GM23338 (cell line): ENCODE results near the gene TSHZ2. TPM values are rescaled to one million over a fixed set of nuclear protein-coding genes. Genes with fewer than 3 reads are reported as not detected.

Source experiments
- ATAC-seq: fragments of 200-7000 bp; cut with Tn5 transposase; 3 replicates; pipeline ENCODE4 v1.9.1; 2020
- DNase-seq: peaks from one replicate; pipeline ENCODE4 v3.0.0-alpha.2; 2015; ENCODE audit warnings: low spot score
- H2AFZ ChIP-seq: fragments of 200-600 bp; sonication (generic); 2 replicates; pipeline ENCODE4 v1.8.0; 2016; ENCODE audit warnings: antibody characterized with exemption, mild to moderate bottlenecking, moderate library complexity
- H3F3A ChIP-seq: fragments of 200-600 bp; sonication (generic); replicated peaks from 2 replicates; pipeline ENCODE4 v1.8.0; 2017; ENCODE audit warnings: antibody characterized with exemption, mixed run types, low read depth
- H3K27ac ChIP-seq: fragments of 200-600 bp; sonication (generic); 2 replicates; pipeline ENCODE4 v1.6.1; 2016; ENCODE audit warnings: low read depth
- H3K27me3 ChIP-seq: fragments of 200-600 bp; sonication (generic); 2 replicates; pipeline ENCODE4 v1.8.0; 2016; ENCODE audit warnings: mild to moderate bottlenecking, mixed run types, moderate library complexity; ENCODE audit not compliant: insufficient read depth
- H3K36me3 ChIP-seq: fragments of 200-600 bp; sonication (generic); 2 replicates; pipeline ENCODE4 v1.8.0; 2016; ENCODE audit warnings: mild to moderate bottlenecking; ENCODE audit not compliant: insufficient read depth
- H3K4me1 ChIP-seq: fragments of 200-600 bp; sonication (generic); 2 replicates; pipeline ENCODE4 v1.8.0; 2016; ENCODE audit warnings: mild to moderate bottlenecking, moderate library complexity; ENCODE audit not compliant: insufficient read depth
- H3K4me2 ChIP-seq: fragments of 200-600 bp; sonication (generic); 2 replicates; pipeline ENCODE4 v1.7.1; 2017; ENCODE audit warnings: mixed run types
- H3K4me3 ChIP-seq: fragments of 200-600 bp; sonication (generic); 2 replicates; pipeline ENCODE4 v1.6.1; 2016; ENCODE audit warnings: mixed run types
- H3K79me2 ChIP-seq: fragments of 200-600 bp; sonication (generic); replicated peaks from 2 replicates; pipeline ENCODE4 v1.8.0; 2017; ENCODE audit warnings: mild to moderate bottlenecking; ENCODE audit not compliant: insufficient read depth
- H3K9me2 ChIP-seq: fragments of 200-600 bp; sonication (generic); 2 replicates; pipeline ENCODE4 v1.8.0; 2017; ENCODE audit not compliant: insufficient read depth
- H4K20me1 ChIP-seq: fragments of 200-600 bp; sonication (generic); replicated peaks from 2 replicates; pipeline ENCODE4 v1.8.0; 2017; ENCODE audit warnings: mild to moderate bottlenecking; ENCODE audit not compliant: insufficient read depth
- H3K27ac Mint-ChIP-seq: 2 replicates; pipeline ENCODE4 v1.8.0; 2020; ENCODE audit warnings: inconsistent platforms, mild to moderate bottlenecking, moderate library complexity, mixed read lengths
- H3K27me3 Mint-ChIP-seq: 3 replicates; pipeline ENCODE4 v1.8.0; 2022; ENCODE audit warnings: low read depth, mild to moderate bottlenecking, moderate library complexity, mixed read lengths, inconsistent platforms; ENCODE audit not compliant: insufficient read depth, poor library complexity
- H3K36me3 Mint-ChIP-seq: 3 replicates; pipeline ENCODE4 v1.8.0; 2021; ENCODE audit warnings: low read depth, mild to moderate bottlenecking, inconsistent platforms, moderate library complexity, mixed read lengths
- H3K4me1 Mint-ChIP-seq: 3 replicates; pipeline ENCODE4 v1.8.0; 2020; ENCODE audit warnings: mild to moderate bottlenecking, inconsistent platforms, mixed read lengths
- H3K4me3 Mint-ChIP-seq: 3 replicates; pipeline ENCODE4 v1.8.0; 2021; ENCODE audit warnings: moderate library complexity, mild to moderate bottlenecking, inconsistent platforms, mixed read lengths
- H3K9me3 Mint-ChIP-seq: 3 replicates; pipeline ENCODE4 v1.8.0; 2020; ENCODE audit warnings: moderate library complexity, mild to moderate bottlenecking, inconsistent platforms, mixed read lengths
- CREB1 ChIP-seq: fragments of 250-450 bp; sonication (Bioruptor Pico); IDR thresholded peaks from 2 replicates; pipeline ENCODE4 v1.5.0; 2020; ENCODE audit warnings: low read depth, mild to moderate bottlenecking, moderate library complexity
- ETS1 ChIP-seq: IDR thresholded peaks from 2 replicates; pipeline ENCODE4 v1.6.1; 2016; ENCODE audit warnings: antibody characterized with exemption
- EZH2 ChIP-seq: fragments of 200-600 bp; sonication (generic); IDR thresholded peaks from one replicate; pipeline ENCODE4 v1.8.0; 2017; ENCODE audit warnings: antibody characterized with exemption, mild to moderate bottlenecking, low read depth; ENCODE audit not compliant: unreplicated experiment
- EZH2phosphoT487 ChIP-seq: fragments of 200-600 bp; sonication (generic); IDR thresholded peaks from one replicate; pipeline ENCODE4 v1.8.1; 2018; ENCODE audit warnings: antibody characterized with exemption; ENCODE audit not compliant: unreplicated experiment
- JUNB ChIP-seq: IDR thresholded peaks from one replicate; pipeline ENCODE4 v1.6.1; 2016; ENCODE audit warnings: antibody characterized with exemption; ENCODE audit not compliant: unreplicated experiment
- POLR2AphosphoS5 ChIP-seq: IDR thresholded peaks from 2 replicates; pipeline ENCODE4 v1.6.1; 2016; ENCODE audit warnings: antibody characterized with exemption, low read depth
- REST ChIP-seq: IDR thresholded peaks from one replicate; pipeline ENCODE4 v1.6.1; 2018; ENCODE audit warnings: antibody characterized with exemption; ENCODE audit not compliant: unreplicated experiment
- STAT1 ChIP-seq: IDR thresholded peaks from one replicate; pipeline ENCODE4 v1.6.1; 2016; ENCODE audit warnings: antibody characterized with exemption; ENCODE audit not compliant: unreplicated experiment
- ZNF331 ChIP-seq: fragments of 250-450 bp; sonication (Bioruptor Pico); IDR thresholded peaks from 2 replicates; pipeline ENCODE4 v1.5.0; 2020; ENCODE audit warnings: low read depth, mild to moderate bottlenecking, moderate library complexity
- polyA plus RNA-seq: library from polyadenylated mRNA; unstranded; fragments of >200 nt; fragmentation: Nextera tagmentation; extraction: Ambion mirVana; gene quantifications from 2 replicates; pipeline ENCODE4 v1.2.1, GENCODE V29; 2016
- total RNA-seq: library from RNA; depleted of rRNA; stranded (reverse); fragments of >200 nt; shearing (Covaris generic); gene quantifications from 2 replicates; pipeline ENCODE4 v1.2.3, GENCODE V29; 2014

Gene TSHZ2
- total and polyA plus RNA-seq, 2 experiments from 2014 or later = 0.49 to 1.3 TPM

- Histone ChIP-seq H3K4me3 (no peak overlapping the region), H3K4me2 (no peak overlapping the region), H3K4me1 (peaks cover 10% of the 10 kb centered on the region), H3K9me2 (no peaks in the 10 kb centered on the region), H3K27ac (no peak overlapping the region), H3K79me2 (no peaks in the 10 kb centered on the region), H2AFZ (no peak overlapping the region), H3K36me3 (0 out of 2 replicates have a peak, but pooled peaks cover 3% of the 10 kb centered on the region), H3K27me3 (no peaks in the 10 kb centered on the region), H3F3A (no peaks in the 10 kb centered on the region), H4K20me1 (no peaks in the 10 kb centered on the region)
- no peak for TF ChIP-seq ETS1
- no peak for TF ChIP-seq EZH2
- no peak for TF ChIP-seq EZH2phosphoT487
- no peak for TF ChIP-seq STAT1
- TF ChIP-seq CREB1 (CRISPR knock-in tag) = no peak
- no peak for TF ChIP-seq POLR2AphosphoS5
- TF ChIP-seq REST = no peak
- no peak for TF ChIP-seq JUNB
- Mint-ChIP-seq H3K27ac (no peak overlapping the region), H3K9me3 (no peaks in the 10 kb centered on the region; the same call in 2 of the 3 replicates), H3K36me3 (no peaks in the 10 kb centered on the region), H3K27me3 (peaks cover 5% of the 10 kb centered on the region), H3K4me3 (no peak overlapping the region), H3K4me1 (peaks cover 17% of the 10 kb centered on the region)
- DNase-seq (no peak), ATAC-seq (no peak)
Measured at GRCh38 chr20:53319716-53320115, 347.6 kb downstream of the TSHZ2 start.

GRCh38 chr20:53320701-53321100 lies 348.5 kb downstream of the TSHZ2 start:
- Histone ChIP-seq H3K4me2 (no peak overlapping the region), H3K79me2 (no peaks in the 10 kb centered on the region), H4K20me1 (no peaks in the 10 kb centered on the region), H3F3A (no peaks in the 10 kb centered on the region), H2AFZ (no peak overlapping the region), H3K27ac (no peak overlapping the region), H3K36me3 (0 out of 2 replicates have a peak, but pooled peaks cover 3% of the 10 kb centered on the region), H3K27me3 (no peaks in the 10 kb centered on the region), H3K9me2 (no peaks in the 10 kb centered on the region), H3K4me3 (no peak overlapping the region), H3K4me1 (peaks cover 10% of the 10 kb centered on the region)
- Mint-ChIP-seq H3K4me3 (no peak overlapping the region), H3K36me3 (no peaks in the 10 kb centered on the region), H3K27ac (no peak overlapping the region), H3K4me1 (peaks cover 15% of the 10 kb centered on the region), H3K27me3 (peaks cover 5% of the 10 kb centered on the region), H3K9me3 (no peaks in the 10 kb centered on the region; the same call in 2 of the 3 replicates)
- ATAC-seq = no peak
- no peak for TF ChIP-seq POLR2AphosphoS5
- TF ChIP-seq ZNF331 (CRISPR knock-in tag) = no peak
- TF ChIP-seq REST = no peak
- DNase-seq = no peak
